Ammon's horn (tissue), 1 donor: ENCODE measurements around the gene EXOC2.

ENCODE experiments used
- DNase-seq: peaks from one replicate; pipeline ENCODE4 v3.0.0-alpha.2; 2016; ENCODE audit warnings: low spot score

EXOC2 gene

DNA sequence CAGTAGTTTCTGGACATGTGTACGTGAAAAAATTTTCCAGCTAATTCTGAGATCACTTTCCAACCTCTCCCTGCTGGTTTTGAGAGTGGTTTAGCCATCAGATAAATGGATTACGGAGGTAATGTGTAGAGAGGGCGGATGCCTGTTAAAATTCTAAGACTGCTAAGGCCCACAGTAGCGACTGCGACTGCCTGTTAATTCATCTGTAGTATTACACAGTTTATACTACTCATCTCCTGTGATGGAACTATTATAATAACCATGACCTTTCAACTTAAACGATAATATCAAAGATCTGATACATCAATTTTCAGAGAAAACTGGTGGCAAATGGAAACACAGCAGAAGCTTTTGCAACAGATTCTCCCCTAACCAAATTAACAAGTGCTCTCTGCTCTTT is 199.1 kb downstream of the EXOC2 start:
- DNase-seq: no peak

DNA sequence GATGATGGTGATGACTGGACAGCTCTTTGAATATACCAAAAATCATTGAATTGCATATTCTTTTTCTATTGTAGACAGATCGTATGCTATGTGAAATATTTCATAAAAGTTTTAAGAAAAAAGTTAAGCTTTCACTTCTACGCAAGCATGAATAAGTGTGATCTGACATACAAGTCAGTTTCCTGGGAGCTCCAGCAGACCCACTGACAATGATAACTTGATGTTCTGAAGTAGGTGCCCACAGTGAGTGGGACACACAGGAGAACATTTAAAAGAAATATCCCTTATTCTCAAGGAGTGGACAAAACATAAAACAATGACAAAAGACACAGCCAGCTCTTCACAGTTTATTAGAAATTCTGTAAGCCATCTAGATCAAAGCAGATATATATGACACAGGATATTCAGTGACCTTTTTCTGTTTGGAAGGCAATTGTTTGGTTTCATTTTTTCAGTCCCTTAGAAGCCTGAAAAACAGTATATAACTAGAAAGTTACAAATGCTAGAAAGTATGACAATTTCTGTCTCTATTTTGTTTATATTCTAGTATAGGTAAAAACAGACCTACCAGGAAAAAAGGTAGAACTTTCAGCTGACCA is 200.0 kb downstream of the EXOC2 start:
- no peak for DNase-seq

DNA sequence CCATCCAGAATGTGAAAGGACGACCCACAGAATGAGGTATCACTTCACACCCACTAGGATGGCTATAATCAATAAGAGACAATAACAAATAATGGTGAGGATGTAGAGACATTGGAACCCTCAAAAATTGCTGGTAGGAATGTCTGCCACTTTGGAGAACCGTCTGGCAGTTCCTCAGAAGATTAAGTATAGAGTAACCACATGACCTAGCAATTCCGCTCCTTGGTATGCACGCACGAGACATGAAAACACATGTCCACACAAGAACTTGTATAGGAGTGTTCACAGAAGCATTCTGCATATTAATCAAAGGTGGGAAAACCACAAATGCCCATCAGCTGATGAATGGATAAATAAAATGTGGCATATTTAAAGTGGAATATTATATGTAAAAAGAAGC is 200.8 kb downstream of the EXOC2 start:
- no peak for DNase-seq

DNA sequence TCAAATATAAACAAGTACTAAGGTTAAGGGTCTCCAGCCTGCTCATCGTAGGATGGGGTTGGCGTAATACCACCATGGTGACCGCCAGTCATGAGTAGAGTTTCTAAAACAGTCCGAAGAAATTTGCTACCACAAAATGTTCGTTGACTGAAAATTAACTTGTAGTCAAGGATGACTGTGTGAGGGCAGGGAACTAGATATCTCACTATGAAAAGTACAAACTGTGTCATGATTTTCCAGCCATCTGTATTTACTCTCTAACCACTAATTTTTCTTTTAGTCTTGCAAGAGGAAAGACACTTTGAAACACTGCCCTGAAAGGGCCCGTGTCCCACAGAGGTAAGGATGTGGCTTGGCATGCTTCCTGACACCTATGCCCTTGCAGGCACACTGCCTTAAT is 201.7 kb downstream of the EXOC2 start:
- DNase-seq: no peak

DNA sequence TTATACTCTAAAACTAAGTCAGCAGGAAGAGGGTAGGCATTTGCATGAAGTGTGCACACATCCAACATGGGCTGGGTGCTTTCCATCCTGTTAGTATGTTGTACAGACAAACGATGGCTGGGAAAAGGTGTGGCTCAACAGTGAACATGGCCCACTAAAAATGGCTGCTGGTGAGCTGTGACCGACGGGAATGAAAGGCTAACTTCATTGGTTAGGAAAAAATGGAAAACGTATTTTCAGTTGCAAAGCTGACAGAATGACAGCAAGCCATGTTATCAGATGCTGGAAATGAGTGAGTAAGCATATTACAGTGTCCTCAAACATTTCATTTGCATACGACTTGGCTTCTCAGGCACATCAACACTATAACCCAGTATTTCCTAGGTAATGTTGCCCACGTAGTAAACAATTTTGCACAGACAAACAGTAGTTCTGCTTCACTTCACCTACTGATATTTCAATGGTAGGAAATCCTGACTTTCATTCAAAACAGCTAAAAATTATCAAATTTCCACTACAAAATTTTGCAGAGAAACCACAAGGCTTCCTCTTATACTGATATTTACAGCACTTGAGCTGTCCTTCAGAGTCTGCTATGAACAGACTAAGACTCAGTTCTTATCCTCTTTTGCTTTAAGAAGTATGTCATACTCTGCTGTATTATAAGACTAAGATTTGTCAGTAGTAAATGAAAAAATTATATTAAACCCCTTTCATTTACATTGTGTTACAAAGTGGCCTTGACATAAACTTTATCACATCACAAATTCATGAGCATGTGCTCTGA is 202.5 kb downstream of the EXOC2 start:
- no peak for DNase-seq

DNA sequence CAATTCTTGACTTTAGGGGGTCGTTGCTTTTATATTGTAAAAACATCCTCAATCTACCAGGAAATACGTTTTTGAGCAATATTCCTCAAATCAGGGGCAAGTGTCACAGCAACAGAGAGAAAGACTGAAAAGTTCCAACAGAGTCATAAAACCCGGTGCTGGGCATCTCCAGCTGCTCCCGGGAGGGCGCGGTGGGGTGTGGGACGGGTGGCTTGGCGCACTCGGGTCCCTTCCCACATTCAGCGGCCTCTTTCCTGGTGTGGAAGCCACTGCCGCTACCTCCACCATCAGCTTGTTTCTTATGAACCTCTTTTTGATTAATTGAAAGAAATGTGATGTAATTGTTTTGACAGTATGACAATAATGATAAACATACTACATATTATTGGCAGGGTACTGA is 203.2 kb downstream of the EXOC2 start:
- no peak for DNase-seq

DNA sequence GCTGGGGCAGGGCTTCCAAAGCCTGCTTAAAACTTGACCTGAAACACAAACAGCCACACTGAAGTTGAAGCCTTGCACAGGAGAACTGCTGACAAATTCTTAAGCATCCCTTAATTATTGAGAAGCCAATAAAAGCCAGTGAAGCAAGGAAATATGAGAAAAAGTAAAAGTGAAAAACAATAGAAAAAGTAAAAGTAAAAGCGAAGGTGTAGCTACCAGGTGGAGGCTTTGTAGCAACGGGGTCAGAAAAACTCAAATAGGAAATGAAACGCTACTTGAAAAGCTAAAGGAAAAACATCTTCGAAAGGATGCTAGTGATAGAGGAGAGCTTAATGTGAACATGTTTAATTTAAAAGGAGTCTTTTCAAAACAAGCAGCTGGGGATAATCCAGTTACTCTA is 203.9 kb downstream of the EXOC2 start:
- DNase-seq: no peak

DNA sequence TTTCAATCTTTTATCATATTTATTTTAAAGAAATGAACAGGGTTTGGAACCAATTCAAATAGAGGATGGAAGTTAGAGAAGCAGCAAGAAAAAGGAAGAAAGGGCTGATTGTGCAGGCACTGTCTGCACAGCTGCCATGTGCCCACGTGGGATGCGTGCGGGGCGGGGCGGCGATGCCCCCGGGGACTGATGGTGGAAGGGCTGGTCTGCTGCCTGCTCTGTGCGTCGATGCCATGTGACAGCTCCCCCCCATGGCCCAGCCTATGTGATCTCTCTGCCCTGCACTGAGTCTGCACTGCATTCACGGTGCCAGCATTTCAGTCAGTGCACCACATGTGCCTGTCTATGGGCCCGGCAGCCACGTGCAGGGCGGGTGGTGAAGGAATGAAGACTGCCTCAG is 205.0 kb downstream of the EXOC2 start:
- DNase-seq: peak; percentile 97

DNA sequence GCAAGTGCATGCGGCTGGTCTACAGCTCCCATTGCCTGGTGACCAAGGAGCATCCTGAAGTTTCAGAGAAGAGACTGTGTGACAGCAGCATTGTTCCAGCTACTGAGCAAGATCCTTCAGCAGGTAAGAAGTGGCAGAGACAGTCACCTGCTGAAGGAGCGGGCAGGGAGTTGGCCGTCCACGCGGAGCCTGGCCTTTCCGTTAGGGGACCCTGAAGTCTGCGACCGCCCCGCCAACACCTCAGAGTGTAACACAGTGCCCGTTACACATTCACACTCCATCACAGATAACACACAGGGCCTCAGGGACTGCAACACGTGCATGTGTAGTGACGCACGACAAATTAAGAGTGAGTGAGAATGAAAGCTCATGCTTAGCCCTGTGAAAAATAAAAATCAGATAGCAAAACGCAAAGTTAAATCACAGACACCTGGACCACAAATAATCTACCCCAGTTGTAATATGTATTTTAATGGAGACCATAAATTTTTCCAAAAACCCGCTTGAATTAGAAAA is 207.2 kb downstream of the EXOC2 start:
- DNase-seq: no peak

DNA sequence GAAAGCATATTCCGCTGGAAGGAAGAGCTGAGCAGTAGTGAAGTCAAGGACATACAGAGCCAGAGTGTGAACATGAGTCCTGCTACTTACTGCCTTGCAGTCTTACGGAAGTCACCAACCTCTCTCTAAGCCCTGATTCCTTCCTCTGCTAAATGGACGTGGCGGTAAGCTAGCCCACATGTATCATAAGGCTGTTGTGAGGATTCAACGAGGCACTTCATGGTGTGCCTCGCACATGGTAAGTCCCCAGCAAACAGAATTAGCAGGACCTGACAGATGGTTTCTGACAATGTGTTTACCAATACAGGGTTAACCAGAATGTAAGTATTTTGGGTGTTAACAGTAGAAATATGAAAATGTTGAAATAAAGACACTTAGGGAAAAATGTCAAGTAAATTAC is 208.2 kb downstream of the EXOC2 start:
- no peak for DNase-seq

DNA sequence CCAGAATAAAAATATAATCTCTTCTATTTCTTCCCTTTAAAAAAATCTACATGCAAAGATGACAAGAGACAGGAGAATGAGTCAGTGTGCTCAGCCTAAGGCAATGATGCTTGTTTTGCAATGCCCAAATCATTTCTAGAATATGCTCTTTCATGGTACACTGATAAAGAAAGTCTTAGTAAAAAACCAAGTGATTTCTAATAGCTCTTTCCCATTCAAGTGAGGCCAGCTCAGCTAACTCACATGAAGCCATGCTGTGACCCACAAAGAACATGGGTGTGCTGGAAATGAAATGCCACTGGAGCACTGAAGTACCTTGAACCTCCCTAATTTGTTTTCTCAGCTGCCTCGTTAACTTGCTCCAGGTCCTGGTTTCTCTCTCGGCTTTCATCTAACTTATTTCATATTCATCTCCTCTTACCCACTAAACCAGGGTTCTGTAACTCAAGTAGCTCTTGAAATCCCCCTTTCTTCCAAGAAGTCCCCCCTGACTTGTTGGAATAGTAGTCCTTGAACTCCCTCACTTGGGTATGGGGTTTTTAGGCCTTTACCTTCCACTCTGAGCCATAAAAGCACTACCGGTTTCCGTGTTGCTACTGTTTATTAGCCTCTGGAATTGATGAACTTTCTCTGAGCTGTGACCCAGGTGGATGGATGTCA is 208.7 kb downstream of the EXOC2 start:
- DNase-seq: no peak

DNA sequence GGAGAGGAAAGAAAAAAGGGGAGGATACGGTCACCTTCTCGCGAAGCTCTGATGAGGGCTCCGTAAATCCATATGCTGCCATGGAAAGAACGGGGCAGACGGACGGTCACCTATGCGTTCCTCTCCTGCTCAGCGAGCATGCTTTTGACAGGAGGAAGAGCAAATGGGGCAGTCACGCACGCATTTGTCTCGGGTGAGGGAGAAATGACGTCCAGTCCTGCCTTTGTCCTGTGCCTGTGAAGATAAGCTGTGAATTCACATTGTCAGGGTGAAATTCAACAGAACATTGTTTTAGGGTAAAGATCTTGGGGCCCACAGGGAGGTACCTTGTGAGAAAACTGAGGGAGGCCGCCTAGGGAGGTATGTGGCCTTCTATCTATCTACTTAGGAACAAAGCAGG is 217.6 kb downstream of the EXOC2 start:
- no peak for DNase-seq

DNA sequence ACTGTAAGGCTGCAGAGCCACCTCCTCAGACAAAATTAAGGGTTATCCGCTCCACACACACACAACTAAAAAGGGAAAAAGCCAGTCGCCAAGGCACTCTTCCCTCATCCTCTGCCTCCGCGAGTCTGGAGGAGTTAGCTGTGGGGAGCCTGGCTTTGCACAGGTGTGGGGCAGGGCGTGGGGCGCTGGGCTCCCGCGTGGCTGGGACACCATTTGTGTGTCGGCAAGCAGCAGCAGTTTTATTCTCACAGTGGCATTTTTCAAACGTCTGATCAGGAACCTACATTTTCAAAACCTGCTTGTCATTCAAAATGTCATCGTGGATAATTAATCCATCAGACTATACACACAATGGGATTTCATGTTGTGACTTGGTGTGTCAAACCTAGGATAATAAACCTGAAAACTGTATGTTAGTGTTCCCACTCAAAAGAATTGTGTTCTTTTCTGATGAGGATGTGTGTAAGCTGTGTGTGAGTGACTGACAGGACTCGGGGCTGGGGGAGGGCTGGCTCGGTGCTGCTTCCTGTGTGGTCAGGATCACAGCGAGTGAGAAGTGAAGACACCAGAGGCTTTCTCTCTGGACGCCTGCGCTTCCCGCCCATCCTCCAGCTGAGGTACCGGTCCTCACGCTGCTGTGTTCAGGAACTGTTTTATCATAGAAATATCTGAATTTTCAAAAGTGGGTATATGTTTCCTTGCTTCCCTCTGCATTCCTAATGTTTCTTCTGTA is 218.3 kb downstream of the EXOC2 start:
- DNase-seq: peak; percentile 51

DNA sequence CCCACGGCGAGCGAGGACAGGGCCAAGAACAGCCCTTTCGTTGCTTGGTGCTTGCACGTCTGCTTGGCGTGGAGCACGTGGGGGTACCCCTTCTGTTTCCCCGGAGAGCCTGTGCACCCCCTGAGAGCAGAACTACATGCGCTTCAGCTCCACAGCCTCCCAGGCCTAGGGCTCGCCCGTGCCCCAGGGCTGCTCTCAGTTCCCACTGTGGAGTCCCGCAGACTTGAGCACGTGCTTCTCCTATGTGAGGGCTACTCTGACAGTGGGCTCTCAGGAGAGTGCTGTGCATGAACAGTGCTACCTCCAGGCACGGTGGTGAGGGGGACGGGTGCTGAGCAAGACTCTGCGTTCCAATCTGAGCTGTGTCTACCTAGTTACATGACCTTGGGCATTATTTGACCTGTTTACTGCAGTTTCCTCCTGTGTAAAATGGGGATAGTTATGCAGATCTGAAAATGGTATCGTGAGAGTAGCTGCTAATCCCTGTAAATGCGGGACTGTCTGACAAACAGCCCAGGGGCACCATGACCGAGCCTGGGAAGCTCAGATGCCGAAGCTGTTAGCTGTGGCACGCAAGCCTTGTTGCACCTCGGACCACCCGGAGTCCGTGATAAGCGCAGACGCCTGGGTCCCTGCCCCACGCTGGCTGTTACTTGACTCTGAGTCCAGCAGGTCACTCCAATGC is 219.0 kb downstream of the EXOC2 start:
- DNase-seq: no peak

DNA sequence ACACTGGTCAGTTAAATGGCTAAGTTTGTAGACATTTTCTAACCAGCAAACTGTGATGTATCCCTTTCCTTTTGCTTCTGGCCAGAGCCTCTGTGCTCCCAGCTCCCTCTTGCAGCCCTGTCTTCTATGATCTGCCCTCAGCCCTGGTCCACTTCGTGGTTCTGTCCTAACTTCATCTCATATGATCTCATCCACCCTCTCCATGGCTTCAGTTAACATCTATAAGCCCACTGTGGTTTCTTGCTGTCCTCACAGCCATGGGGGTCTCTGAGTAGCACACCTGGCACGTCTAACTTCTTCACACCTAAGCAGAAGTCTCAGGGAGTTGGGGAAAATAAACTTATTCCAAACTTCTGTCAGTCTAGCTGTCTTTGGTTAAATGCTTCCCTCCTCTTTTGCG is 219.6 kb downstream of the EXOC2 start:
- no peak for DNase-seq

DNA sequence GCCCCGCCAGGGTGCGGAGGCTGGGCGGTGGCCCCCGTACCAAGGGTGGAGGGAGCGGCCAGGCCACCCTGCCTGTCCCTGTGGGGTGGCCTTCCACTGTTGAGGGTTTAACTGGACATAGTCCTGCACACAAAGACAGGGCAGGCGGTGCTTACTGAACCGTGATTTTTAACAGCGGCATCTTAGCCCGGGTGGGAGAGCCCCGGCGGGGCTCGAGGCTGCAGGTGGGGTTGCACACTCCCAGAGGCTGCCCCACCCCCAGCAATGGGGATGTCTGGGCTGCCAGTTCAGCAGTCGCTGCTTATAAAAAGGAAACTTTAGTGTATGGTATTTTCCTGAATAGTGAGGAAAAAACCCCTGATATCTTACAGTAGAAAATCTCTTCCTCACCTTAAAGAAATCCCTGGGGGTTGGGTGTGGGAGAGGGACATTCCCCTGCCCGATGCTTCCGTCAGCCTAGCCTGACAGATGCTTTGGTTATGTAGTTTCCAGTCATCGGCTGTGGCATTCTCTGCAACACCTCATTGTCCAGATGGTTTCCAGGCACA is 222.0 kb downstream of the EXOC2 start:
- no peak for DNase-seq

DNA sequence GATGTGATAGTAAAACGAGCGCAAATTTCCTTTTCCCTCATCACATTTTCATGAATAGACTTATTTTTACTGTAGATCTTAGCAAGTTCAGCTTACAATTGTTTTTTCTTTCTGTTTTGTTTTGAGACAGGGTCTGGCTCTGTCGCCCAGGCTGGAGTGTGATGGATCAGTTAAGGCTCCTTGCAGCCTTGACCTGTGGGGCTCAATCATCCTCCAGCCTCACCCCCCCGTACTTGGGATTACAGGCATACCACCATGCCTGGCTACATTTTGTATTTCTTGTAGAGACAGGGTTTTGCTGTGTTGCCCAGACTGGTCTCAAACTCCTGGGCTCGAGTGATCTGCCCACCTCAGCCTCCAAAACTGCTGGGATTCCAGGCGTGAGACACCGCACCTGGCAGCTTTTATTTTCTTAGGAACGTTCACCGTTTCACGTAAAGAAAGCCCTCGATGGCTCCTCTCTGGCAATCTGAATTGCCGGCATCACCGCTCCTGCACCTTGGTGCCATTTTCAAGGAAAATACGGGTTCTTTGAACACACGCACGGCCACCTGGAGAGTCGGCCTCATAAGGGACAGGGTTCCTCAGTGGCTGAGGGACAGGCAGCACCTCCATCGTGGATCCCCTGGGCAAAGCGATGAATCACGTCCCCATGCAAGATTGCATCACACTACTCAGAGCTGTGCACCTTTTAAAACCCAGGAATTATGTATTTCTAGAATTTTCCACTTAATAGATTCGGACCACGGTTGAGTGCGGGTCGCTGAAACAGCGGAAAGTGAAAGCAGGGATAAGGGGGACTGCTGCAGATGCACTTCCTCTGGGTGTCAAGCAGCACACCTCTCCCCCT is 222.7 kb downstream of the EXOC2 start:
- no peak for DNase-seq

DNA sequence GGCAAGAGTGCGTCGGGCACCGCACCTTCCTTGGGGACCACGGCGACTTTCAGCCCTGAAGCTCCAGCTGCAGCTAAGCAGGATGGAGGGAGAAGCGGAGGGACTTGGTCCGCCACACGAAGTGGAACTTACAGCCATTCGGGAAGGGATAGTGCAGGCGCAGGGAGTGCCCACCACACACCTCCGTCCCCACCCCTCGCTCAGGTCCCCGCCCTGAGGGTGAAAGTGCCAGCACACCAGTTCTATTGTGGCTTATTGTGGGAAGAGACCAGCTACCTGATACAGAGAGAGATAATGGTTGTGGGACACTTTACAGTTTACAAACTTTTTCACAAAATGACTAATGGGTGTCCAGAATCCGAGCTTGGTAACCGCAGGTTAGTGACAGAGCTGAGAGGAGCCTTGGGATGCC is 225.3 kb downstream of the EXOC2 start:
- no peak for DNase-seq

DNA sequence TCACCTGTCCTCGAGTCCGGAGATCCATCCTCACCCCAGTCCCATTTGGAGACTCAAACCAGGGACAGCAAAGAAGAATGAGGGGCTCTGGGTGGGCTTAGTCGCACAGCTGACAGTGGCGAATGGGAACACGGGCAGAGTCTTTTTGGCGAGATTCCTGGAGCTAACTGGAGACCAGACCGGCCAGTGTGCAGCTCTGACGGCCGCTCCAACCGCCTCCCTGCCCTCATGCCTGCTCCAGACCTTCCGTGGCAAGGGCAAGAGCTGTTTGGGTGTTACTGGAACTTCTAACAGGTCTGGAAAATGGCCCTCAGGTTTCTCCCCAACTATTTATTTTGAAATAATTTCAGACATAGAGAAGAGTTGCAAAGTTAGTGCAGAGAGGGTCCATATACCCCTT is 225.8 kb downstream of the EXOC2 start:
- DNase-seq: no peak

DNA sequence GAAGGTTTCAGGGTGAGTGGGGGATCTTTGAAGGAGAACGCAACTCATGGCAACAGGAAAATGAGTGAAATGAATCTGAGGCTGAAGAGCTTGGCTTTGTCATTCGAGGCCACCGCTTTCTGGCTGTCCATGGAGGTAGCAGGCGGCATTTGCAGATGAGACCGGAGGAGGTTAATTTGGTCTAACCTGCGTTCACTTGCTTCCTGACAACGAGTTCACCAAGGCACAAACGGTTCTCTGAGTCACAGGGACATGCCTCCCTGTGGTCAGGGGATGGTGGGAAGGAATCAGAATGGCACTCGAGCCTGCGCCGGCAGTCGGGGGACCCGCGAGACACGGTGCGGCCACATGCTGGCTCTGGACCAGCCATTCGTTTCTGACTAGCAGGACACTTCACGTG is 226.4 kb downstream of the EXOC2 start:
- DNase-seq: no peak
